Measurements from ENCODE around the gene DGCR2.

The DGCR2 gene

DNA sequence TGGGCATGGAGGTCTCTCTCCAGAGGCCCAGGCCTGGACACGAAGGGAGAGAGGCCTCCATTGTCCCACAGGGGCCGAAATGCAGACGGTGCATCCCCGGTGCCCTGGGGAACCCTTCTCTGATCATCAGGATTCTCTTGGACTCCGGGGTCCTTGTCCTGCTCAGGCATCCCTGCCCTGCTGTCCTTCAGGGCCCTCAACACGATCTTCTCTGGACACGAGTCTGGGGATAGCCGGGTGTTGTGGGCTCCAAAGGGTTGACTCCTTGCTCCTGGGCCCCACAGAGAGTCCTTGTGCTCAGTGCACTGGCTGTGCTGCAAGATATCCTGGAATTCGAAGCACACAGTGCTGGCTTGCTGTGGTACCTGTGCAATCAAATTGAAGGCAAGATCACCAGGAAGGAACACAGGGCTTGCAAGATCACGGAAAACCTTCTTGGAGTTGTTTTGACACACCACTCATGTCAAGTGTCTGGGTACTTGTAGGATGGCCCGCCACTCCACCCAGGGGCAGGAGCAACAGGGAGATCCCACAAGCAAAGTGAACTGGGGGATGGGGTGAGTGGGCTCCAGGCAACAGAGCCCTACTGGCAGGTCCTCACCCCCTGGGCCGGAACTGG is 124.8 kb downstream of the DGCR2 start:
- no peak overlapping the region for H3K9ac ChIP-seq (ENCODE audit: low read length in 5 of 5)
- H3K4me1 ChIP-seq (ENCODE audit: control insufficient read depth in 5 of 5, insufficient read depth in 5 of 5, low read length in 5 of 5) = no peaks in the 10 kb centered on the region
- peaks cover 14 to 26% (median 19%) of the 10 kb centered on the region in 5 donors for H3K27me3 ChIP-seq (ENCODE audit: control insufficient read depth in 5 of 5, insufficient read depth in 4 of 5, low read length in 5 of 5)
- H3K4me3 ChIP-seq (ENCODE audit: low read depth in 1 of 5, low read length in 5 of 5) = no peak overlapping the region
- H3K27ac ChIP-seq (ENCODE audit: low read depth, low read length) = no peak overlapping the region
- H3K36me3 ChIP-seq (ENCODE audit: control insufficient read depth in 5 of 5, insufficient read depth in 5 of 5, low read length in 5 of 5) = no peaks in the 10 kb centered on the region
- H3K9me3 ChIP-seq (ENCODE audit: control insufficient read depth in 5 of 5, low read length in 5 of 5) = peaks cover 0 to 8% (median 0%) of the 10 kb centered on the region in 5 donors

DNA sequence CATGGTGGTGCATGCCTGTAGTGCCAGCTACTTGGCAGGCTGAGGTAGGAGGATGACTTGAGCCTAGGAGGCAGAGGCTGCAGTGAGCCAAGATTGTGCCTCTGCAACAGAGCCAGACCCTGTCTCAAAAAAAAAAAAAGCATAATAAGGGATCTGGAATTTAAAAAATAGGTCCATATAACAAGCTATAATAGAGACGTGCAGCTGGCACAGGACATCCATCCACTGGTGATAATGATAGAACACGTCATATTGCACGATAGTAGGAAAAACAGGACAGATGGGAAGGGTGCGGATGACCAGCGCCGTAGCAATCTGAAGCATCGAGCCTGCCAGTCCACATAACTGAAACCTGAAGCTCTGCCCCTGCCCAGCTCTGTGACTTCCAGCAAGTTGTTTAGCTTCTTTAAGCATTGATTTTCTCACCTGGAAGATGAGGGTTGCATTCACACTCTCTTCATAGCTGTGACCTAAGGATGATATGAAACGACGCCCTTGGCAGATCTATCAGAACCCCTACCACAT is 125.8 kb downstream of the DGCR2 start:
- H3K4me3 ChIP-seq (ENCODE audit: low read depth in 1 of 5, low read length in 5 of 5) = no peak overlapping the region
- no peak overlapping the region for H3K9ac ChIP-seq (ENCODE audit: low read length in 5 of 5)
- no peaks in the 10 kb centered on the region for H3K4me1 ChIP-seq (ENCODE audit: control insufficient read depth in 5 of 5, insufficient read depth in 5 of 5, low read length in 5 of 5)
- no peaks in the 10 kb centered on the region for H3K36me3 ChIP-seq (ENCODE audit: control insufficient read depth in 5 of 5, insufficient read depth in 5 of 5, low read length in 5 of 5)
- peaks cover 14 to 34% (median 19%) of the 10 kb centered on the region in 5 donors for H3K27me3 ChIP-seq (ENCODE audit: control insufficient read depth in 5 of 5, insufficient read depth in 4 of 5, low read length in 5 of 5)
- peaks cover 0 to 8% (median 0%) of the 10 kb centered on the region in 5 donors for H3K9me3 ChIP-seq (ENCODE audit: control insufficient read depth in 5 of 5, low read length in 5 of 5)
- no peak overlapping the region for H3K27ac ChIP-seq (ENCODE audit: low read depth, low read length)

- peaks cover 14 to 39% (median 19%) of the 10 kb centered on the region in 5 donors for H3K27me3 ChIP-seq (ENCODE audit: control insufficient read depth in 5 of 5, insufficient read depth in 4 of 5, low read length in 5 of 5)
- no peak overlapping the region for H3K27ac ChIP-seq (ENCODE audit: low read depth, low read length)
- no peak overlapping the region for H3K4me3 ChIP-seq (ENCODE audit: low read depth in 1 of 5, low read length in 5 of 5)
- peaks cover 0 to 8% (median 0%) of the 10 kb centered on the region in 5 donors for H3K9me3 ChIP-seq (ENCODE audit: control insufficient read depth in 5 of 5, low read length in 5 of 5)
- no peaks in the 10 kb centered on the region for H3K4me1 ChIP-seq (ENCODE audit: control insufficient read depth in 5 of 5, insufficient read depth in 5 of 5, low read length in 5 of 5)
- no peaks in the 10 kb centered on the region for H3K36me3 ChIP-seq (ENCODE audit: control insufficient read depth in 5 of 5, insufficient read depth in 5 of 5, low read length in 5 of 5)
- H3K9ac ChIP-seq (ENCODE audit: low read length in 5 of 5) = no peak overlapping the region
These were observed 126.9 kb downstream of the DGCR2 start for GRCh38 chr22:18995327-18995711.

DNA sequence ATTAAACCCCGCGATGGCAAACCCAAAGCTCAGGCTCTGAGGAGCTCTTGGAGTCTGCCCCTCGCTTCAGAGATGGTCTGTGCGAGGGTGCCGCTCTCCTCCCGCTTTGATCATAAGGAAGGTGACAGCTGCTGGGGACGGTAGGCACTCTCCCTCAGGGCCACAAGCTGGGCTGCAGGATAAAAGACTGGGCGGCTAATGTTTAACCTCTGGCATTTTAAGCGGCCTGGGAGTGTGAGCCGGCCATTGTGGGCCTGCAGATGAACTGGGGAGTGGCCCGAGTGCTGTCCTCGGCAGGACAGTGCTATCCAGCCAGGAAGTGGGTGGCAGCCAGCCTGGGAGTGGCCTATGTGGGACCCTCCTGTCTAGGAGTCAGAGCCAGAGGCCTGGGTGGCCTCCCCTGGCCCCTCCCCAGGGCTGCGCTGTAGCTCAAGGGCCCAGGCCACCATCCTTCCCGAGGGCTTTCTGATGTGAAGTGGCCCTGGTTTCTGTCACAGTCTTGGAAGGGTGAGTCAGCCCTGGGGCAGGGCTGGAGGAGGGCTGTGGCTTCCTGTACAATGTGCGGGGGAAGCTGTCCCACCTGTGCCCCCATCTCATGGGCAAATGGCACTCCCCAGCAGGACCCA is 127.4 kb downstream of the DGCR2 start:
- no peak overlapping the region for H3K9ac ChIP-seq (ENCODE audit: low read length in 5 of 5)
- no peak overlapping the region for H3K4me3 ChIP-seq (ENCODE audit: low read depth in 1 of 5, low read length in 5 of 5)
- peaks cover 14 to 41% (median 21%) of the 10 kb centered on the region in 5 donors for H3K27me3 ChIP-seq (ENCODE audit: control insufficient read depth in 5 of 5, insufficient read depth in 4 of 5, low read length in 5 of 5)
- peaks cover 0 to 6% (median 0%) of the 10 kb centered on the region in 5 donors for H3K9me3 ChIP-seq (ENCODE audit: control insufficient read depth in 5 of 5, low read length in 5 of 5)
- H3K36me3 ChIP-seq (ENCODE audit: control insufficient read depth in 5 of 5, insufficient read depth in 5 of 5, low read length in 5 of 5) = no peaks in the 10 kb centered on the region
- H3K27ac ChIP-seq (ENCODE audit: low read depth, low read length) = no peak overlapping the region
- H3K4me1 ChIP-seq (ENCODE audit: control insufficient read depth in 5 of 5, insufficient read depth in 5 of 5, low read length in 5 of 5) = no peaks in the 10 kb centered on the region

DNA sequence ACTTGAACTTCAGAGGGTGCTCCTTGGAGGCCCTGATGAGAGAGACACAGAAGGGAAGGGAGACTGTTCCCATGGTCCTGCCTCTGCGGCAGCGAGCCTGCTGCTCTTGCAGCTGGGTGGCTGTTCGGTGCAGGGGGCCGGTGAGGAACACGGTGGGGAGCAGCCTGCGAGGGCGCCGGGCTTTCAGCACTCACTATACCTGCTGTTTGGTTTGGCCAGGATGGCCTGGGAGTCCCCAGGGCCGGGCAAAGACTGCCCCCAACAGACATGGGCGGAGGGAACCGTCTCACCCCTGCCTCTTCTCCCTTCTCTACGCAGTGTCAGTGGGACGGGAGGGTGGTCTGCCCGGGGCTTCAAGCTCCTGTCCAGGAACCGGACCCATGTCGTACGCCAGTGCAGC is 128.2 kb downstream of the DGCR2 start:
- H3K36me3 ChIP-seq (ENCODE audit: control insufficient read depth in 5 of 5, insufficient read depth in 5 of 5, low read length in 5 of 5) = no peaks in the 10 kb centered on the region
- peaks cover 14 to 41% (median 22%) of the 10 kb centered on the region in 5 donors for H3K27me3 ChIP-seq (ENCODE audit: control insufficient read depth in 5 of 5, insufficient read depth in 4 of 5, low read length in 5 of 5)

GRCh38 chr22:18992543-18993198 is 129.5 kb downstream of the DGCR2 start:
- no peaks in the 10 kb centered on the region for H3K36me3 ChIP-seq (ENCODE audit: control insufficient read depth in 5 of 5, insufficient read depth in 5 of 5, low read length in 5 of 5)
- H3K9me3 ChIP-seq (ENCODE audit: control insufficient read depth in 5 of 5, low read length in 5 of 5) = no peaks in the 10 kb centered on the region
- peaks cover 10 to 39% (median 17%) of the 10 kb centered on the region in 5 donors for H3K27me3 ChIP-seq (ENCODE audit: control insufficient read depth in 5 of 5, insufficient read depth in 4 of 5, low read length in 5 of 5)
- no peak overlapping the region for H3K4me3 ChIP-seq (ENCODE audit: low read depth in 1 of 5, low read length in 5 of 5)
- H3K27ac ChIP-seq (ENCODE audit: low read depth, low read length) = no peak overlapping the region
- no peak overlapping the region for H3K9ac ChIP-seq (ENCODE audit: low read length in 5 of 5)
- H3K4me1 ChIP-seq (ENCODE audit: control insufficient read depth in 5 of 5, insufficient read depth in 5 of 5, low read length in 5 of 5) = no peaks in the 10 kb centered on the region

More for the DNA sequence above, 128.2 kb downstream of the DGCR2 start:
- Histone ChIP-seq H3K9me3 (ENCODE audit: control insufficient read depth in 5 of 5, low read length in 5 of 5) (peaks cover 0 to under 1% (median 0%) of the 10 kb centered on the region in 5 donors), H3K4me3 (ENCODE audit: low read depth in 1 of 5, low read length in 5 of 5) (no peak overlapping the region), H3K9ac (ENCODE audit: low read length in 5 of 5) (no peak overlapping the region), H3K27ac (ENCODE audit: low read depth, low read length) (no peak overlapping the region), H3K4me1 (ENCODE audit: control insufficient read depth in 5 of 5, insufficient read depth in 5 of 5, low read length in 5 of 5) (no peaks in the 10 kb centered on the region)

- Histone ChIP-seq H3K36me3 (ENCODE audit: control insufficient read depth in 5 of 5, insufficient read depth in 5 of 5, low read length in 5 of 5) (no peaks in the 10 kb centered on the region), H3K27me3 (ENCODE audit: control insufficient read depth in 5 of 5, insufficient read depth in 4 of 5, low read length in 5 of 5) (peaks cover 5 to 34% (median 12%) of the 10 kb centered on the region in 5 donors), H3K4me1 (ENCODE audit: control insufficient read depth in 5 of 5, insufficient read depth in 5 of 5, low read length in 5 of 5) (no peaks in the 10 kb centered on the region), H3K9me3 (ENCODE audit: control insufficient read depth in 5 of 5, low read length in 5 of 5) (no peaks in the 10 kb centered on the region), H3K27ac (ENCODE audit: low read depth, low read length) (no peak overlapping the region), H3K9ac (ENCODE audit: low read length in 5 of 5) (no peak overlapping the region), H3K4me3 (ENCODE audit: low read depth in 1 of 5, low read length in 5 of 5) (no peak overlapping the region)
These were observed 130.3 kb downstream of the DGCR2 start for GRCh38 chr22:18991821-18992442.

GRCh38 chr22:18991138-18991432 is 131.1 kb downstream of the DGCR2 start:
- Histone ChIP-seq H3K27me3 (ENCODE audit: control insufficient read depth in 5 of 5, insufficient read depth in 4 of 5, low read length in 5 of 5) (peaks cover 5 to 32% (median 12%) of the 10 kb centered on the region in 5 donors), H3K9me3 (ENCODE audit: control insufficient read depth in 5 of 5, low read length in 5 of 5) (no peaks in the 10 kb centered on the region), H3K27ac (ENCODE audit: low read depth, low read length) (no peak overlapping the region), H3K4me3 (ENCODE audit: low read depth in 1 of 5, low read length in 5 of 5) (no peak overlapping the region), H3K9ac (ENCODE audit: low read length in 5 of 5) (no peak overlapping the region), H3K36me3 (ENCODE audit: control insufficient read depth in 5 of 5, insufficient read depth in 5 of 5, low read length in 5 of 5) (no peaks in the 10 kb centered on the region), H3K4me1 (ENCODE audit: control insufficient read depth in 5 of 5, insufficient read depth in 5 of 5, low read length in 5 of 5) (no peaks in the 10 kb centered on the region)

GRCh38 chr22:18990355-18991137 is 131.7 kb downstream of the DGCR2 start:
- Histone ChIP-seq H3K9ac (ENCODE audit: low read length in 5 of 5) (no peak overlapping the region), H3K36me3 (ENCODE audit: control insufficient read depth in 5 of 5, insufficient read depth in 5 of 5, low read length in 5 of 5) (no peaks in the 10 kb centered on the region), H3K4me3 (ENCODE audit: low read depth in 1 of 5, low read length in 5 of 5) (no peak overlapping the region), H3K27ac (ENCODE audit: low read depth, low read length) (no peak overlapping the region), H3K4me1 (ENCODE audit: control insufficient read depth in 5 of 5, insufficient read depth in 5 of 5, low read length in 5 of 5) (no peaks in the 10 kb centered on the region), H3K27me3 (ENCODE audit: control insufficient read depth in 5 of 5, insufficient read depth in 4 of 5, low read length in 5 of 5) (peaks cover 5 to 32% (median 14%) of the 10 kb centered on the region in 5 donors), H3K9me3 (ENCODE audit: control insufficient read depth in 5 of 5, low read length in 5 of 5) (no peaks in the 10 kb centered on the region)

Measured in subcutaneous abdominal adipose tissue (tissue), 5 donors.